GM12891 (cell line): Measurements from ENCODE around the gene SOAT1.
"Not testable (repeated sequence)": the region's sequence is repeated elsewhere in the genome, so short reads cannot be mapped to it uniquely, and the experiment has no call there.

Experiments used
- DNase-seq: peaks from one replicate; pipeline ENCODE4 v3.0.0; 2011; ENCODE audit warnings: low spot score; ENCODE audit not compliant: insufficient read length
- FAIRE-seq: peaks from 2 replicates; lab custom pipeline; 2011; peaks lifted over from hg19 to GRCh38; lab: Jason Lieb, UNC
- PAX5 ChIP-seq: IDR thresholded peaks from 2 replicates; pipeline ENCODE4 v1.6.1; 2011; ENCODE audit warnings: low read length, moderate library complexity, mild to moderate bottlenecking; ENCODE audit not compliant: insufficient read depth, severe bottlenecking
- POLR2A ChIP-seq: IDR thresholded peaks from 2 replicates; pipeline ENCODE4 v1.6.1; 2011; ENCODE audit warnings: low read depth, low read length, control low read depth
- POLR2AphosphoS5 ChIP-seq: IDR thresholded peaks from 2 replicates; pipeline ENCODE4 v1.6.1; 2011; ENCODE audit warnings: low read depth, low read length, control low read depth
- POU2F2 ChIP-seq: IDR thresholded peaks from 2 replicates; pipeline ENCODE4 v1.6.1; 2011; ENCODE audit warnings: low read depth, mild to moderate bottlenecking, control low read depth, low read length, moderate library complexity
- SPI1 ChIP-seq: IDR thresholded peaks from 2 replicates; pipeline ENCODE4 v1.6.1; 2011; ENCODE audit warnings: low read depth, low read length, control low read depth
- TAF1 ChIP-seq: IDR thresholded peaks from 2 replicates; pipeline ENCODE4 v1.6.1; 2011; ENCODE audit warnings: low read depth, low read length, control low read depth

Gene SOAT1

GRCh38 chr1:179366093-179366800 lies 72.7 kb downstream of the SOAT1 start:
- no peak for DNase-seq
- no peak for FAIRE-seq
- no peak for TF ChIP-seq TAF1
- no peak for TF ChIP-seq SPI1
- TF ChIP-seq PAX5 = no peak

GRCh38 chr1:179369751-179370341 lies 76.2 kb downstream of the SOAT1 start:
- no peak for TF ChIP-seq PAX5
- TF ChIP-seq SPI1 = no peak
- TF ChIP-seq POLR2AphosphoS5 = no peak
- no peak for TF ChIP-seq TAF1
- no peak for TF ChIP-seq POLR2A
- no peak for TF ChIP-seq POU2F2
- no peak for FAIRE-seq

GRCh38 chr1:179372160-179372559 lies 78.6 kb downstream of the SOAT1 start:
- DNase-seq (no peak), FAIRE-seq (no peak)
- TF ChIP-seq POLR2A (no peak), POLR2AphosphoS5 (no peak), TAF1 (no peak), PAX5 (no peak)

More at GRCh38 chr1:179369751-179370341, 76.2 kb downstream of the SOAT1 start:
- DNase-seq = peak; percentile 11

GRCh38 chr1:179376223-179376622 lies 82.6 kb downstream of the SOAT1 start:
- no peak for DNase-seq
- no peak for TF ChIP-seq PAX5
- no peak for TF ChIP-seq SPI1
- no peak for TF ChIP-seq POLR2AphosphoS5
- no peak for TF ChIP-seq POU2F2
- no peak for TF ChIP-seq TAF1
- no peak for TF ChIP-seq POLR2A

GRCh38 chr1:179380299-179380698 lies 86.7 kb downstream of the SOAT1 start:
- no peak for TF ChIP-seq POU2F2
- TF ChIP-seq POLR2A = no peak
- TF ChIP-seq POLR2AphosphoS5 = no peak
- no peak for TF ChIP-seq SPI1
- TF ChIP-seq TAF1 = no peak
- no peak for TF ChIP-seq PAX5
- no peak for DNase-seq
- no peak for FAIRE-seq

More at GRCh38 chr1:179376223-179376622, 82.6 kb downstream of the SOAT1 start:
- no peak for FAIRE-seq

- FAIRE-seq = no peak
- no peak for DNase-seq
- TF ChIP-seq TAF1 (no peak), PAX5 (no peak), POLR2A (no peak), POU2F2 (no peak), POLR2AphosphoS5 (no peak), SPI1 (no peak)
These were observed 90.4 kb downstream of the SOAT1 start for GRCh38 chr1:179384027-179384426.

- TF ChIP-seq POLR2AphosphoS5 (no peak), POLR2A (no peak), TAF1 (no peak), POU2F2 (no peak), PAX5 (no peak), SPI1 (no peak)
- FAIRE-seq = no peak
- DNase-seq = no peak
These were observed 91.9 kb downstream of the SOAT1 start for GRCh38 chr1:179385510-179385909.

- no peak for DNase-seq
- FAIRE-seq = no peak
- TF ChIP-seq PAX5 (no peak), SPI1 (no peak), POLR2AphosphoS5 (no peak), POU2F2 (no peak), TAF1 (no peak), POLR2A (no peak)
These were observed 100.1 kb downstream of the SOAT1 start for GRCh38 chr1:179393721-179394120.

GRCh38 chr1:179399399-179399798 lies 105.8 kb downstream of the SOAT1 start:
- not testable (repeated sequence) for DNase-seq, FAIRE-seq
